ENCODE measurements around the gene GBX1.

GRCh38 chr7:151134743-151135524, 32.6 kb downstream of the GBX1 start:
- TF ChIP-seq CTCF (IDR thresholded peaks at IDR 0.05) = no peak
- no peak for TF ChIP-seq POLR2A (IDR thresholded peaks at IDR 0.05)

Data from body of pancreas (tissue), 4 donors.